GM12872 (cell line): ENCODE results near the gene HECW1.

Experiments
- CTCF ChIP-seq: IDR thresholded peaks from 3 replicates; pipeline ENCODE4 v1.5.1; 2011; ENCODE audit warnings: low read depth, mild to moderate bottlenecking, low read length, moderate library complexity; ENCODE audit not compliant: insufficient read depth

HECW1 gene

DNA sequence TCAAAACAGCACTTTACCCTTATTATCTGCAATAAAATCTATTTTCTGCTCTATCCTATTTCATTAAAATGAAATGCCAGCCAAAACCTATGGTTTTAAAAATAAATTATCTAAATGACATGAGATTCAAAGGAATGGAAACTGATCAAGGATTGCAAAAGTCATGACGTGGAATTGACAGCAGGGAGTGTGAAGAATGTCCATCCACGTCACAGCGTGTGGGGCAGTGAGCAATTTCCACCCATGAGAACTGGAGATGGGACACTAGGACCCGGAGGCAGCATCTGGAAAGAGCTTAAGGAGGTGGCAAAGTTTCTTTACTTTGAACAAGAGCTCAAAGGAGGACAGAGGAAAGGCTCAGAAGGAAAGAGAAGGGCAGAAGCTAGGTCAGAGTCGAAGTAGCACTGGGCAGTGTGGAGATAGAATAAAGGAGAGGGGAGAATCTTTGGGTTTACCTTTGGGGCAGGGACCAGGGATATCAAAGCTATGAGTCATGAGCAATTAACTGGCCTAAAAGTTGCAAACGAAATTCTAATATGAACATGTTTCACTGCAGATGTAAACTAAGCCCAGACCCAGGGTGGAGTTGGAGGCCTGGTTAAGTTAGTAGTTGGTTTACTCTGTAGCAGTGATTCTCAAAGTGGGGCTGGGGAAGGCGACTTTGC is 445.5 kb downstream of the HECW1 start:
- no peak for TF ChIP-seq CTCF

- no peak for TF ChIP-seq CTCF
These were observed 446.9 kb downstream of the HECW1 start for GRCh38 chr7:43559171-43559945.

DNA sequence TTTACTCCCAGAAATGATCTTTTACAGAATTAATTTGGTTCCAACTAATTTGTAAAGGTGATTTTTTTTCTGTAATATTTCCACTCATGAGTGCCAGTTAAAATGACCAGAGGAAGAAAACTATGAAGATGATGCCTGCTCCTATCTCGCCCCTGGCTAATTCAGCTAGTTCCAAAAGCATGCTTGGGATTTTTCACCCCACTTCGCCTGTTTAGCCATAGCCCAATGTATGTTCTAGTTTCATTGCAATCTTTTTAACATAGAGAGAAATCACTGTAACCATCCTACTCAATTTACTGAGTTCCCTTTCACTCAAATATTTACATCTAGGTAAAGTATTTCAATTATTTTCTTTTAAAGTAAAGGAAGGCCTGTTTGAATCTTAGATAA is 447.5 kb downstream of the HECW1 start:
- TF ChIP-seq CTCF = no peak

DNA sequence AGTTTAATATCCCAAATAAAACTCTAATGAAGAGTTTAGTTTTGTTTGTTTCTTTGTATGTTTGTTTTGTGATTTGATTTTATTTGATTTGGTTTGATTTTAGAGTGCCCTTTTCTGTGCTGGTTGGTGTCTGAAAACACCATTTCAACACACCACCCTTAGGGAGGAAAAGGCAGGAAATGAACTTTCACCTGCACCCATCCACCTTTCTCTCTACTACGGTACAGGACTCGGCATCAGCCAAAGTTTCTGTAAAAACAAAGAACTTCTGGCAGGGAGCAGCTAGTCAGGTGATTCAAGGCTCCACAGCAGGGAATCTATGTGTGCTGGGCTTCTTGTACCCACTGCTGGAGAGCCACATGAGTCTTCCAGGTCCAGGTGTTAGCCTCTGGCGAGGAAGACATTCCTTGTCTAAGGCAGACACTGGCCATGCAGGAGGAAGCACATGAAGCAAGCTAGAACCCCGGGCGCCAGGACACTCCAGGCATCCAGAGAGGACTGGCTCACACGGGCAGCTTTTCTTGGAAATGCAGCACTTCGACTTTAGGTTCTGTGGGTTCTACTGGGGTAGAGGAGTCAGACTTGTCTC is 448.4 kb downstream of the HECW1 start:
- no peak for TF ChIP-seq CTCF

DNA sequence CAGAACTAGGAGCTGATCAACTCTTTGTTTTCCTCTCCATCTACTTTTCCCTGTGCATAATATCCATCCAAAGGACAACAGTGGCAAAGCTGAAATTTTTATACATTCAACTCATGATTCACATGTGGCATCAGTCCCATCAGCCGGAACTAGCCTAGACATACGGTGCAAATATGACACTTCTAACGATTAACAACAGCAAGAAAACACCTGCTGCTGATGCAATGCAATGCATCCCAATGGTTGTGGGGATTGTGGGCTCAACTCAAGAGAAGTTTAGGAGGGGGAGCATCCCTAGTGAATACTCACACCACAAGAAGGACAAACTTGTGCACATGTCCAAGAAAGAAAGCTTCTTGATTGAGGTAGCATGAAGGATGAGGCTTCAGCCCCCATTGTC is 449.9 kb downstream of the HECW1 start:
- TF ChIP-seq CTCF = no peak

DNA sequence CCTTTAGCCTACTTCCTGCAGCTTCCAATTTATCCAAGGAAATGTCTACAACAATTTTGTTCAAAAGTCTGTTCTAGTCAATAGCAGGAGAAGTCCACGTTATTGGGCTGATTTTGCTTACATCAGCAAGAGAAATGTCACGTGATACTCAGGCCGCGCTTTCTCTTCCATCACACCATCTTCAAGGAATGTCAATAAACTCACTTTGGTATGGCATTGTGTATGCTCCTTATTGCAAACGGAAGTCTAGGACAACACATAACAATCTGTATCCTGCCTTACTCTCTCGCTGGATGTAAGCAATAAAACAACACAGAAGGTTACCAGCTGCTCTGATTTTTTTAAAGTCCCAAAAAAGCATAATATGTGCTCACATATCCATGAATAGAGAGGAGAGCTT is 453.3 kb downstream of the HECW1 start:
- no peak for TF ChIP-seq CTCF

DNA sequence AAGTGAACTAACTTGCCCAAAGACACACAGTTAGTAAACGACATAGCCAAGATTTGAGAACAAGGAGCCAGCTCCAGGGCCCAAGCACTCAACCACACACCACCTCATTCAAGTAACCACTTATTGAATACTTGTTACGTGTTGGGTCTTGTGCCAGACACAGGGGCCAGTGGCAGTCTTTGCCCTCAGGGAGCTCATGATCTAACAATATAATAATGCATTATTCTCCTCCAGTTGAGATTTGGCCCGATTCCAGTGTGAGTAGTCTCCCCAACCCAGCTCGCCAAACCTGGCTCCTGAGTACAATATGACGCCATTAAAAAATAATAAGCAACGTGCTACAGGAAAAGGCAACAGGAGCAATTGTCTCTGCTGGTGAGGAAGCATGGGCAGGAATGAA is 456.1 kb downstream of the HECW1 start:
- no peak for TF ChIP-seq CTCF
